ENCODE data around the gene PPP5C.

DNA sequence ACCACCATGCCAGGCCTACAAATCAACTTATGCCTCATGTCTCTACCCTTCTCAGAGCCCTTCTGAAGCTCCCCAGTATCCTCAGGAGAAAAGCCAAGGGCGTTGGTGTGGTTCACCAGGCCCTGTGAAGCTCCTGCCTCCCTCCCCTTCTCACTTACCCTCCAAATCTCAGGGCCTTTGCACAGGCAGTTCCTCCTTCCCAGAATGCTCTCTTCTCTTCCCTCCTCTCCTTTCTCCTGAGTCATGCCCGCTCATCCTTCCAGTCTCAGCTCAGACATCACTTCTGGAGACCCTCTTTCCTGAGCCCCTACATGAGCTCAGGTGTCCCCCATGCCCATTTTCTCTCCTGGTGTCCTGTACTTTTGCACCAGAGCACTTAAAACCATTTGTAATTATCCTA, 29.5 kb upstream of the PPP5C start:
- TF ChIP-seq BHLHE40 (IDR thresholded peaks at IDR 0.05; ENCODE audit: low read length) (no peak), FOSL1 (CRISPR knock-in tag; IDR thresholded peaks at IDR 0.05; ENCODE audit: borderline replicate concordance) (no peak), BORCS8-MEF2B (CRISPR knock-in tag; IDR thresholded peaks at IDR 0.05) (no peak), BRCA1 (CRISPR knock-in tag; IDR thresholded peaks at IDR 0.05) (no peak), ZNF326 (CRISPR knock-in tag; IDR thresholded peaks at IDR 0.05; ENCODE audit: borderline replicate concordance) (no peak), POLR2AphosphoS5 (IDR thresholded peaks at IDR 0.05; ENCODE audit: low read depth, low read length) (no peak)
- TF ChIP-seq, protein P1, sequence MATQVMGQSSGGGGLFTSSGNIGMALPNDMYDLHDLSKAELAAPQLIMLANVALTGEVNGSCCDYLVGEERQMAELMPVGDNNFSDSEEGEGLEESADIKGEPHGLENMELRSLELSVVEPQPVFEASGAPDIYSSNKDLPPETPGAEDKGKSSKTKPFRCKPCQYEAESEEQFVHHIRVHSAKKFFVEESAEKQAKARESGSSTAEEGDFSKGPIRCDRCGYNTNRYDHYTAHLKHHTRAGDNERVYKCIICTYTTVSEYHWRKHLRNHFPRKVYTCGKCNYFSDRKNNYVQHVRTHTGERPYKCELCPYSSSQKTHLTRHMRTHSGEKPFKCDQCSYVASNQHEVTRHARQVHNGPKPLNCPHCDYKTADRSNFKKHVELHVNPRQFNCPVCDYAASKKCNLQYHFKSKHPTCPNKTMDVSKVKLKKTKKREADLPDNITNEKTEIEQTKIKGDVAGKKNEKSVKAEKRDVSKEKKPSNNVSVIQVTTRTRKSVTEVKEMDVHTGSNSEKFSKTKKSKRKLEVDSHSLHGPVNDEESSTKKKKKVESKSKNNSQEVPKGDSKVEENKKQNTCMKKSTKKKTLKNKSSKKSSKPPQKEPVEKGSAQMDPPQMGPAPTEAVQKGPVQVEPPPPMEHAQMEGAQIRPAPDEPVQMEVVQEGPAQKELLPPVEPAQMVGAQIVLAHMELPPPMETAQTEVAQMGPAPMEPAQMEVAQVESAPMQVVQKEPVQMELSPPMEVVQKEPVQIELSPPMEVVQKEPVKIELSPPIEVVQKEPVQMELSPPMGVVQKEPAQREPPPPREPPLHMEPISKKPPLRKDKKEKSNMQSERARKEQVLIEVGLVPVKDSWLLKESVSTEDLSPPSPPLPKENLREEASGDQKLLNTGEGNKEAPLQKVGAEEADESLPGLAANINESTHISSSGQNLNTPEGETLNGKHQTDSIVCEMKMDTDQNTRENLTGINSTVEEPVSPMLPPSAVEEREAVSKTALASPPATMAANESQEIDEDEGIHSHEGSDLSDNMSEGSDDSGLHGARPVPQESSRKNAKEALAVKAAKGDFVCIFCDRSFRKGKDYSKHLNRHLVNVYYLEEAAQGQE (IDR thresholded peaks at IDR 0.05; ENCODE audit: borderline replicate concordance in 1 of 2, low read depth in 1 of 2, low read length in 2 of 2), result no peak
- TF ChIP-seq, protein P2, sequence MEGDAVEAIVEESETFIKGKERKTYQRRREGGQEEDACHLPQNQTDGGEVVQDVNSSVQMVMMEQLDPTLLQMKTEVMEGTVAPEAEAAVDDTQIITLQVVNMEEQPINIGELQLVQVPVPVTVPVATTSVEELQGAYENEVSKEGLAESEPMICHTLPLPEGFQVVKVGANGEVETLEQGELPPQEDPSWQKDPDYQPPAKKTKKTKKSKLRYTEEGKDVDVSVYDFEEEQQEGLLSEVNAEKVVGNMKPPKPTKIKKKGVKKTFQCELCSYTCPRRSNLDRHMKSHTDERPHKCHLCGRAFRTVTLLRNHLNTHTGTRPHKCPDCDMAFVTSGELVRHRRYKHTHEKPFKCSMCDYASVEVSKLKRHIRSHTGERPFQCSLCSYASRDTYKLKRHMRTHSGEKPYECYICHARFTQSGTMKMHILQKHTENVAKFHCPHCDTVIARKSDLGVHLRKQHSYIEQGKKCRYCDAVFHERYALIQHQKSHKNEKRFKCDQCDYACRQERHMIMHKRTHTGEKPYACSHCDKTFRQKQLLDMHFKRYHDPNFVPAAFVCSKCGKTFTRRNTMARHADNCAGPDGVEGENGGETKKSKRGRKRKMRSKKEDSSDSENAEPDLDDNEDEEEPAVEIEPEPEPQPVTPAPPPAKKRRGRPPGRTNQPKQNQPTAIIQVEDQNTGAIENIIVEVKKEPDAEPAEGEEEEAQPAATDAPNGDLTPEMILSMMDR (CRISPR knock-in tag; IDR thresholded peaks at IDR 0.05), result no peak
- TF ChIP-seq, protein P3, sequence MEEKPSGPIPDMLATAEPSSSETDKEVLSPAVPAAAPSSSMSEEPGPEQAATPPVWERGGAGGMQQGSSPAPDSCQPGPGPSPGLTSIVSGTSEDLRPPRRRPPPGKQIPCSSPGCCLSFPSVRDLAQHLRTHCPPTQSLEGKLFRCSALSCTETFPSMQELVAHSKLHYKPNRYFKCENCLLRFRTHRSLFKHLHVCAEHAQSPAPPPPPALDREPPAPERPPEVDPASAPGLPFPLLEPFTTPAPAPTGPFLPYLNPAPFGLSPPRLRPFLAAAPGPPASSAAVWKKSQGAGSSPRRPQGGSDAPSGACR (CRISPR knock-in tag; IDR thresholded peaks at IDR 0.05), result no peak
- TF ChIP-seq, protein P4, sequence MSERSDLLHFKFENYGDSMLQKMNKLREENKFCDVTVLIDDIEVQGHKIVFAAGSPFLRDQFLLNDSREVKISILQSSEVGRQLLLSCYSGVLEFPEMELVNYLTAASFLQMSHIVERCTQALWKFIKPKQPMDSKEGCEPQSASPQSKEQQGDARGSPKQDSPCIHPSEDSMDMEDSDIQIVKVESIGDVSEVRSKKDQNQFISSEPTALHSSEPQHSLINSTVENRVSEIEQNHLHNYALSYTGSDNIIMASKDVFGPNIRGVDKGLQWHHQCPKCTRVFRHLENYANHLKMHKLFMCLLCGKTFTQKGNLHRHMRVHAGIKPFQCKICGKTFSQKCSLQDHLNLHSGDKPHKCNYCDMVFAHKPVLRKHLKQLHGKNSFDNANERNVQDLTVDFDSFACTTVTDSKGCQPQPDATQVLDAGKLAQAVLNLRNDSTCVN (CRISPR knock-in tag; IDR thresholded peaks at IDR 0.05; ENCODE audit: borderline replicate concordance), result no peak
- TF ChIP-seq, protein P5, sequence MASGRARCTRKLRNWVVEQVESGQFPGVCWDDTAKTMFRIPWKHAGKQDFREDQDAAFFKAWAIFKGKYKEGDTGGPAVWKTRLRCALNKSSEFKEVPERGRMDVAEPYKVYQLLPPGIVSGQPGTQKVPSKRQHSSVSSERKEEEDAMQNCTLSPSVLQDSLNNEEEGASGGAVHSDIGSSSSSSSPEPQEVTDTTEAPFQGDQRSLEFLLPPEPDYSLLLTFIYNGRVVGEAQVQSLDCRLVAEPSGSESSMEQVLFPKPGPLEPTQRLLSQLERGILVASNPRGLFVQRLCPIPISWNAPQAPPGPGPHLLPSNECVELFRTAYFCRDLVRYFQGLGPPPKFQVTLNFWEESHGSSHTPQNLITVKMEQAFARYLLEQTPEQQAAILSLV (CRISPR knock-in tag; IDR thresholded peaks at IDR 0.05; ENCODE audit: borderline replicate concordance), result no peak
